ENCODE measurements around the gene UBA7. TPM values are rescaled to one million over a fixed set of nuclear protein-coding genes. Genes with fewer than 3 reads are reported as not detected.

Gene UBA7
- total RNA-seq, 1 experiment from 2014 or later, result 0.85 TPM

GRCh38 chr3:49756036-49756435 is 57.7 kb downstream of the UBA7 start:
- H3K79me1 ChIP-seq (ENCODE audit: insufficient read depth, low read depth, low read length, poor library complexity, severe bottlenecking), result peaks cover 6% of the 10 kb centered on the region
- H3K56ac ChIP-seq (ENCODE audit: insufficient read length, low read depth, low read length), result no peak overlapping the region
- H3K14ac ChIP-seq (ENCODE audit: insufficient read depth, low read length), result no peak overlapping the region
- H3K23ac ChIP-seq (ENCODE audit: insufficient read length, low read depth, low read length), result no peak overlapping the region
- H3K4me1 Mint-ChIP-seq, result peaks cover 3 to 11% of the 10 kb centered on the region in 2 experiments
- no peaks in the 10 kb centered on the region for H3K9me3 Mint-ChIP-seq
- H4K20me1 ChIP-seq (ENCODE audit: control insufficient read depth, insufficient read depth, insufficient read length), result no peaks in the 10 kb centered on the region
- no peak overlapping the region for H2BK12ac ChIP-seq (ENCODE audit: insufficient read length, low read depth, low read length)
- no peaks in the 10 kb centered on the region; the same call in 1 of the 2 replicates for H3K27me3 ChIP-seq (ENCODE audit: insufficient read depth, low read length)
- no peak overlapping the region for H3K4me2 ChIP-seq (ENCODE audit: insufficient read depth, insufficient read length, low read length)
- H3K27me3 Mint-ChIP-seq (ENCODE audit: low read depth), result no peaks in the 10 kb centered on the region
- WGBS (ENCODE audit: extremely low coverage, insufficient read length, low lambda C conversion rate), result no CpG with 5 or more reads among the region's 1 CpG
- peaks cover 3% of the 10 kb centered on the region; the same call in 1 of the 2 replicates for H3K79me2 ChIP-seq (ENCODE audit: insufficient read depth, low read length)
- no peak overlapping the region for H2BK15ac ChIP-seq (ENCODE audit: low read depth, low read length)
- no peak overlapping the region for H4K5ac ChIP-seq (ENCODE audit: insufficient read length, low read depth, low read length)
- H3K18ac ChIP-seq (ENCODE audit: insufficient read length, low read depth, low read length), result no peak overlapping the region
- H2BK5ac ChIP-seq (ENCODE audit: insufficient read length, low read length), result no peak overlapping the region
- H3K27ac Mint-ChIP-seq, result no peak overlapping the region
- H3K23me2 ChIP-seq (ENCODE audit: insufficient read length, low read depth, low read length, poor library complexity, severe bottlenecking), result no peaks in the 10 kb centered on the region
- no peak overlapping the region for H2BK20ac ChIP-seq (ENCODE audit: low read depth, low read length, poor library complexity, severe bottlenecking)
- H3K4ac ChIP-seq (ENCODE audit: low read depth, low read length), result no peak overlapping the region
- H3K9me3 ChIP-seq (ENCODE audit: control insufficient read depth, low read depth, low read length), result no peaks in the 10 kb centered on the region
- H2BK120ac ChIP-seq (ENCODE audit: low read depth, low read length, poor library complexity, severe bottlenecking), result no peak overlapping the region
- no peak overlapping the region for H3K9ac ChIP-seq (ENCODE audit: extremely low read depth, insufficient read length, low read length)
- H3K27ac ChIP-seq (ENCODE audit: insufficient read length, low read depth, low read length), result no peak overlapping the region
- no peak overlapping the region; a peak in 1 of 5 replicates for H3K4me3 Mint-ChIP-seq
- H3T11ph ChIP-seq (ENCODE audit: low read length), result no peak overlapping the region
- no peak overlapping the region for H2AFZ ChIP-seq (ENCODE audit: low read length)
- no peak for TF ChIP-seq CTCF (conservative IDR thresholded peaks at IDR 0.05)
- no peak for DNase-seq
- H3K36me3 Mint-ChIP-seq (ENCODE audit: insufficient read depth in 1 of 3, low read depth in 3 of 3), result peaks cover 0 to 3% (median 0%) of the 10 kb centered on the region in 3 experiments; a peak in 3 of 7 replicates
- H3K4me1 ChIP-seq (ENCODE audit: insufficient read depth, low read length), result no peaks in the 10 kb centered on the region; the same call in 1 of the 2 replicates
- no peak overlapping the region for H4K8ac ChIP-seq (replicated peaks; ENCODE audit: insufficient read length, low read depth, low read length)
- no peak overlapping the region for H2AK5ac ChIP-seq (ENCODE audit: insufficient read length, low read length)
- no peak overlapping the region for H4K91ac ChIP-seq (ENCODE audit: insufficient read length, low read depth, low read length)

Small RNA genes lying within 50 kb of the gene (microRNA-seq; reads per million reads assigned to microRNA genes)
- not detected for gene MIR5193 (ENCODE audit: borderline microRNAs expressed)

Other genes starting within 250 kb of the UBA7 start
- 215 and 220 TPM in 2 replicates for gene APEH, start 139.6 kb downstream of the UBA7 start, total RNA-seq (2021)
- 8.9 and 9.3 TPM in 2 replicates for gene MST1, start 124.5 kb downstream of the UBA7 start, total RNA-seq (2021)
- 39.9 and 40.6 TPM in 2 replicates for gene RNF123, start 124.4 kb downstream of the UBA7 start, total RNA-seq (2021)
- gene AMIGO3, start 94.3 kb downstream of the UBA7 start, total RNA-seq (2021), result 3.0 and 3.8 TPM in 2 replicates
- 29.1 and 31.1 TPM in 2 replicates for gene GMPPB, start 90.0 kb downstream of the UBA7 start, total RNA-seq (2021)
- gene IP6K1, start 27.4 kb downstream of the UBA7 start, total RNA-seq (2021), result 42.0 and 42.2 TPM in 2 replicates
- not detected in 2 replicates for gene CDHR4, start 14.1 kb downstream of the UBA7 start, total RNA-seq (2021)
- gene INKA1, start 10.7 kb downstream of the UBA7 start, total RNA-seq (2021), result 1.2 and 1.4 TPM in 2 replicates
- 30.9 and 36.7 TPM in 2 replicates for gene TRAIP, start 42.6 kb upstream of the UBA7 start, total RNA-seq (2021)
- 50.4 and 54.2 TPM in 2 replicates for gene CAMKV, start 56.0 kb upstream of the UBA7 start, total RNA-seq (2021)
- gene MST1R, start 89.9 kb upstream of the UBA7 start, total RNA-seq (2021), result 4.9 and 5.3 TPM in 2 replicates
- 10.0 and 10.9 TPM in 2 replicates for gene MON1A, start 115.9 kb upstream of the UBA7 start, total RNA-seq (2021)
- 81.4 and 90.7 TPM in 2 replicates for gene RBM6, start 126.2 kb upstream of the UBA7 start, total RNA-seq (2021)

Data from H9 (cell line).